Psoas muscle (tissue), 8 donors: Measurements from ENCODE around the gene HELT. TPM values are rescaled to one million over a fixed set of nuclear protein-coding genes. Genes with fewer than 3 reads are reported as not detected.
A peak's percentile ranks its signal among the peaks of the same experiment; 100 is the strongest.

ENCODE experiments used
- ATAC-seq, 4 donors: fragments of 200-7000 bp; cut with Tn5 transposase; one replicate each; pipeline ENCODE4 v1.9.1; 2020; ENCODE audit warnings: moderate library complexity in 3 of 4, mild to moderate bottlenecking in 2 of 4
- DNase-seq, 2 donors: peaks; one replicate each; pipeline ENCODE4 v3.0.0-alpha.2; 2020
- H3K27ac ChIP-seq: fragments of 200-600 bp; one replicate; pipeline ENCODE4 v1.8.0; 2022
- H3K27me3 ChIP-seq, 3 donors: fragments of 200-600 bp in 1 of 3; one replicate each; pipeline versions ENCODE4 v1.6.1 to v1.8.0; 2013 to 2022; ENCODE audit warnings: low read length in 2 of 3, mild to moderate bottlenecking in 2 of 3, moderate library complexity in 1 of 3; ENCODE audit not compliant: insufficient read depth in 3 of 3
- H3K36me3 ChIP-seq, 2 donors: fragments of 200-600 bp in 1 of 2; one replicate each; pipeline versions ENCODE4 v1.6.1 to v1.8.0; 2013 to 2022; ENCODE audit warnings: low read depth in 1 of 2, mild to moderate bottlenecking in 1 of 2, moderate library complexity in 1 of 2; ENCODE audit not compliant: insufficient read depth in 1 of 2
- H3K4me1 ChIP-seq: fragments of 200-600 bp; one replicate; pipeline ENCODE4 v1.8.0; 2022
- H3K4me3 ChIP-seq: fragments of 200-600 bp; one replicate; pipeline ENCODE4 v1.8.0; 2022; ENCODE audit warnings: mild to moderate bottlenecking
- H3K9me3 ChIP-seq: fragments of 200-600 bp; one replicate; pipeline ENCODE4 v1.8.0; 2022
- WGBS, 3 donors: extraction: QIAGEN DNeasy Blood & Tissue Kit; methylation state at CpG; one replicate each; pipeline versions ENCODE4 v1.1.6 to v1.1.7; 2013; 5-methylcytosine and 5-hydroxymethylcytosine counted together
- intact Hi-C, 2 donors: fragments of 100-400 bp; cut with DNase I; formaldehyde crosslinking; loops; one replicate each; pipeline versions ENCODE4 v1.11.0 to v1.14.2; 2022
- polyA plus RNA-seq, 3 donors: library from polyadenylated mRNA; stranded (reverse); fragments of 200-250 nt; gene quantifications; one replicate each; pipeline ENCODE4 v1.2.3, GENCODE V29; 2013
- total RNA-seq, 4 donors: library from RNA; stranded (reverse); fragmentation: NEBNext Ultra II Directional in 2 of 4; extraction: Animal tissue kit (Norgen Biotek cat#: 25700) in 2 of 4; gene quantifications; one replicate each; pipeline versions ENCODE4 v1.2.1 to v1.2.4, GENCODE V29; 2021 to 2023
- TF ChIP-seq, protein P1 (sequence below): fragments of 200-600 bp; IDR thresholded peaks from one replicate; pipeline ENCODE4 v1.8.0; 2022; ENCODE audit warnings: antibody characterized with exemption
- donor health status: healthy with polysubstance abuse.
- donor health status: DM: no; HTN: no; CAD: no; lungs with moderate emphysema.
- donor health status: Bipolar disorder and iron deficiency.
- donor health status: healthy.
- donor health status: DM: yes; HTN: yes; CAD: no.
- donor health status: DM: no; HTN: no; CAD: no.
- donor health status: DM: no; HTN: no; CAD: no.
- donor health status: DM: yes; HTN: yes; CAD: no.

Gene HELT
- total and polyA plus RNA-seq, 7 donors, result 0.36 TPM; not detected in 6

GRCh38 chr4:185020293-185020808 lies 2.1 kb downstream of the HELT start:
- TF ChIP-seq, protein P1, sequence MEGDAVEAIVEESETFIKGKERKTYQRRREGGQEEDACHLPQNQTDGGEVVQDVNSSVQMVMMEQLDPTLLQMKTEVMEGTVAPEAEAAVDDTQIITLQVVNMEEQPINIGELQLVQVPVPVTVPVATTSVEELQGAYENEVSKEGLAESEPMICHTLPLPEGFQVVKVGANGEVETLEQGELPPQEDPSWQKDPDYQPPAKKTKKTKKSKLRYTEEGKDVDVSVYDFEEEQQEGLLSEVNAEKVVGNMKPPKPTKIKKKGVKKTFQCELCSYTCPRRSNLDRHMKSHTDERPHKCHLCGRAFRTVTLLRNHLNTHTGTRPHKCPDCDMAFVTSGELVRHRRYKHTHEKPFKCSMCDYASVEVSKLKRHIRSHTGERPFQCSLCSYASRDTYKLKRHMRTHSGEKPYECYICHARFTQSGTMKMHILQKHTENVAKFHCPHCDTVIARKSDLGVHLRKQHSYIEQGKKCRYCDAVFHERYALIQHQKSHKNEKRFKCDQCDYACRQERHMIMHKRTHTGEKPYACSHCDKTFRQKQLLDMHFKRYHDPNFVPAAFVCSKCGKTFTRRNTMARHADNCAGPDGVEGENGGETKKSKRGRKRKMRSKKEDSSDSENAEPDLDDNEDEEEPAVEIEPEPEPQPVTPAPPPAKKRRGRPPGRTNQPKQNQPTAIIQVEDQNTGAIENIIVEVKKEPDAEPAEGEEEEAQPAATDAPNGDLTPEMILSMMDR, result no peak
- no peak for DNase-seq
- Histone ChIP-seq H3K9me3 (no peaks in the 10 kb centered on the region), H3K27me3 (peaks cover 3 to 97% (median 45%) of the 10 kb centered on the region in 3 donors), H3K36me3 (no peaks in the 10 kb centered on the region), H3K27ac (no peak overlapping the region), H3K4me3 (peak overlapping the region; percentile 51), H3K4me1 (peaks cover 36% of the 10 kb centered on the region)
- intact Hi-C loops, result no loop called here
- peak; percentile 29 to 68 (median 48) for ATAC-seq
- 1 to 2% (median 1%) methylated on average over 42 to 48 of the region's 48 CpGs for WGBS, 3 donors

DNA sequence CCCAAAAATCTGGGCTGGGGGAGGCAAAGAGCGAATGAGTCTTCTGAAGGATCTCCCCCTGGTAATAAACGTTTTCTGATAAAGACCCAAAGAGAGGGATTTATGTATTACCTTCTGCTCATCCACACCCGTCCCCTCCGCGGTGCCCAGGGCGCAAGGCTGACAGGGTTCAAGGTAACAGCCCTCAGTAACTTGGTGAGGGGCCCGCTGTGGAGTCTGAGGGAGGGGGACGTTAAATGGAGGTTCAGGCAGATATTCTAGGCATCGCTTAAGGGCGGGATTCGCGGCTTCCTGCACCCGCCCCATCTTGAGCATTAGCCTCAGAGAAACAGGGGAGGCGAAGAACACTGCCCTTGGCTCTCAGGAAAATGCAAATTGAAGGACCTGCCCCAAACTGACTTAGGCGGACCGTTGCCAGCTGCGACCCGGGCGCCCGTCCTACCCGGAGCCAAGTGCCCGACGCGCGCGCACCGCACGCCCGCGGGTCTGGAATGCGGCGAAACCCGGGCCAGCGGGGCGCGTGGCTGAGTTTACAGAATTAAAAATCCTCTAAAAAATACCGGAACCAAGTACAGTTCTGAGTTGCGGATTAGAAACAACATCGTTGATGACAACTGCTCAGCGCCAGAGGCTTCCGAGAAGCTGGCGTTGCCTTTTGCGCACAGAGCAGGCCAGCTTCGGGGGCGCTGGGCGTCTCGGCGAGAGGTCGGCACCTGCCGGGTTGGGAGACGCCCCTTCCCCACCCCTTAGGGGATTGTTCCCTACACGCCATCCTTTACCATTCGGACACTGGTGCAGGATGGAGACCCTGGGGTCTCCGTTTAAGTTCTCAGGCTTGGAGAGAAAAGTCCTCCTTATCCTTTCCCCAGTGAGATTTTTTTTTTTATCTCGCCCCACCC lies 2.8 kb downstream of the HELT start:
- ATAC-seq (no peak), DNase-seq (no peak)
- Histone ChIP-seq H3K36me3 (no peaks in the 10 kb centered on the region), H3K27ac (no peak overlapping the region), H3K9me3 (no peaks in the 10 kb centered on the region), H3K4me3 (peak overlapping the region; percentile 51), H3K27me3 (peaks cover 3 to 92% (median 45%) of the 10 kb centered on the region in 3 donors), H3K4me1 (peaks cover 36% of the 10 kb centered on the region)
- TF ChIP-seq, protein P1, result no peak
- 1 to 2% (median 1%) methylated on average over 55 of the region's 55 CpGs for WGBS, 3 donors
- intact Hi-C loops, result no loop called here

DNA sequence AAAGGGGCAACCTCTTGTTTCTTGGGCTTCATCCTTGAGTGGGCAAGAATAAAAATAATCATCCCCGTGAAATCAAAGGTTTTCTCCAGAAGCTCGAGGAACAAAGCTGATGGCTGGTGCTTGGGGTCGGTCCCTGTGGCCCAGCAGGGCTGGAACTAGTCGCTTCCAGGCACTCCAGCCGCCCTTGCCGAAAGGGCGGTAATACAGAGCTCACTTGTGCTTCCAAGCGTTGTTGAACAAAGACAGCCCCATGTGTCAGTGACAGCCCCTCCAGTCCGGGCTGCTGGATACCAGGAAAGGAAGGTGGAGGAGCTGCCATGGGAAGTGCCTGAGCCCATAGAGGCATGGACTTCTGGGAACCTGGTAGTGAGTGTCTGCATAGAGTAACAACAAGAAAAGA lies 5.2 kb downstream of the HELT start:
- H3K36me3 ChIP-seq, result no peaks in the 10 kb centered on the region
- H3K27ac ChIP-seq, result no peak overlapping the region
- WGBS, 3 donors, result 43 to 51% (median 44%) methylated on average over 9 of the region's 9 CpGs
- peaks cover 0 to 85% (median 29%) of the 10 kb centered on the region in 3 donors for H3K27me3 ChIP-seq
- H3K4me1 ChIP-seq, result peaks cover 18% of the 10 kb centered on the region
- TF ChIP-seq, protein P1, result no peak
- intact Hi-C loops, result no loop called here
- no peak for DNase-seq
- ATAC-seq, result no peak
- no peak overlapping the region for H3K4me3 ChIP-seq
- no peaks in the 10 kb centered on the region for H3K9me3 ChIP-seq

GRCh38 chr4:185028625-185029024 lies 10.3 kb downstream of the HELT start:
- ATAC-seq (no peak), DNase-seq (no peak)
- Histone ChIP-seq H3K4me3 (no peak overlapping the region), H3K36me3 (no peaks in the 10 kb centered on the region), H3K27ac (no peak overlapping the region), H3K27me3 (peaks cover 0 to 43% (median 4%) of the 10 kb centered on the region in 3 donors), H3K4me1 (no peaks in the 10 kb centered on the region), H3K9me3 (no peaks in the 10 kb centered on the region)
- intact Hi-C loops, result no loop called here
- TF ChIP-seq, protein P1, result no peak
- WGBS, 3 donors, result 88 to 91% (median 91%) methylated on average over 8 of the region's 8 CpGs
